Loucy (cell line): ENCODE data around the gene SAXO1.

Source experiments
- CTCF ChIP-seq: fragments of 200-600 bp; sonication (generic); conservative IDR thresholded peaks from 2 replicates; pipeline ENCODE4 v1.5.1; 2014; ENCODE audit warnings: mild to moderate bottlenecking, antibody characterized with exemption, low read length
- EZH2phosphoT487 ChIP-seq: fragments of 200-600 bp; IDR thresholded peaks from 2 replicates; pipeline ENCODE4 v1.6.1; 2018; ENCODE audit warnings: antibody characterized with exemption, mild to moderate bottlenecking, moderate library complexity, borderline replicate concordance

GRCh38 chr9:18920141-18921084 is 112.6 kb downstream of the SAXO1 start:
- TF ChIP-seq CTCF: no peak
- TF ChIP-seq EZH2phosphoT487: no peak
